ENCODE results near the gene CCDC85A.

The CCDC85A gene

GRCh38 chr2:56227811-56228210, 44.0 kb downstream of the CCDC85A start:
- no peak overlapping the region for H3K4me3 ChIP-seq (ENCODE audit: insufficient read length, low read depth)
- DNase-seq (ENCODE audit: low read depth, low spot score) = no peak
- H3K9me3 ChIP-seq (ENCODE audit: insufficient read depth, low read length) = no peaks in the 10 kb centered on the region
- no peaks in the 10 kb centered on the region for H3K27me3 ChIP-seq (ENCODE audit: insufficient read depth, insufficient read length)
- TF ChIP-seq ZNF274 (IDR thresholded peaks at IDR 0.05; ENCODE audit: low read depth, low read length) (no peak), YY1 (IDR thresholded peaks at IDR 0.05; ENCODE audit: insufficient read depth, insufficient read length) (no peak), SUZ12 (IDR thresholded peaks at IDR 0.05; ENCODE audit: extremely low read depth, insufficient read depth, insufficient read length) (no peak)
- no peaks in the 10 kb centered on the region for H3K36me3 ChIP-seq (ENCODE audit: insufficient read depth, insufficient read length, low read length)
- no peaks in the 10 kb centered on the region for H3K4me1 ChIP-seq (ENCODE audit: insufficient read depth, insufficient read length)
- H3K9ac ChIP-seq (ENCODE audit: insufficient read length, low read depth) = no peak overlapping the region

DNA sequence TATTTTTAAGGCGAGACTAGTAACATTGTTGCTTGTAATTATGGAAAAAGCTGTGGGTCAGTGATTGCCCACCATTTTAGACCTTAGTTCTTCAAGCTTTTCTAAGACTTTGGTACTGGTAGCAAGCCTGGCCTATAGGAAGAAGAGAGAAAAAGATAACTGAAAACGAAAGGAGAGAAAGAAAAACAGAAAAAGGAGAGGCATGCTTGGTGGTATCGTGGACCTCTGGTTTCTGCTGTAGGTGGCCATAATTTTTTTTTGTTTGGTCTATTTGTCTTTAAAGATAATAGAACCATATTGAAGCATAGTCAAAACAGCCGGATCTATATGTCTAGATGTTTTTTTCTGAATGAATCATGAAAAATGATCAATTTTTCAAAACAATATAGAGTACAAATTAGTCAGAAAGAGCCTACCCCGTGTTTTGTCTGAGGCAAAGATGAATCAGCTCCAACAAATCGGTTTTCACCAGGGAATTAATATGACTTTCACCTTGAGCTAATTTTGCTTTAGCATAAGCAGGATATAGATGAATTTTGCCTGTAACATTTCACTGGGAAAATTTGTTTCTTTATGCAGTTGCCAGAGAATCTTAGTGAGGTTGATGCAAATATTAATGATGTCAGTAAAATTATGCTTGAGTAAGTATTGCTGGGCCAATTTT, 45.7 kb downstream of the CCDC85A start:
- no peaks in the 10 kb centered on the region for H3K4me1 ChIP-seq (ENCODE audit: insufficient read depth, insufficient read length)
- no peaks in the 10 kb centered on the region for H3K36me3 ChIP-seq (ENCODE audit: insufficient read depth, insufficient read length, low read length)
- no peak for TF ChIP-seq SUZ12 (IDR thresholded peaks at IDR 0.05; ENCODE audit: extremely low read depth, insufficient read depth, insufficient read length)
- TF ChIP-seq YY1 (IDR thresholded peaks at IDR 0.05; ENCODE audit: insufficient read depth, insufficient read length) = no peak
- TF ChIP-seq ZNF274 (IDR thresholded peaks at IDR 0.05; ENCODE audit: low read depth, low read length) = no peak
- H3K9ac ChIP-seq (ENCODE audit: insufficient read length, low read depth) = no peak overlapping the region
- no peak for DNase-seq (ENCODE audit: low read depth, low spot score)
- no peaks in the 10 kb centered on the region for H3K27me3 ChIP-seq (ENCODE audit: insufficient read depth, insufficient read length)
- H3K4me3 ChIP-seq (ENCODE audit: insufficient read length, low read depth) = no peak overlapping the region
- no peaks in the 10 kb centered on the region for H3K9me3 ChIP-seq (ENCODE audit: insufficient read depth, low read length)

GRCh38 chr2:56230156-56230555, 46.4 kb downstream of the CCDC85A start:
- no peaks in the 10 kb centered on the region for H3K4me1 ChIP-seq (ENCODE audit: insufficient read depth, insufficient read length)
- H3K4me3 ChIP-seq (ENCODE audit: insufficient read length, low read depth) = no peak overlapping the region
- no peaks in the 10 kb centered on the region for H3K27me3 ChIP-seq (ENCODE audit: insufficient read depth, insufficient read length)
- DNase-seq (ENCODE audit: low read depth, low spot score) = no peak
- no peaks in the 10 kb centered on the region for H3K9me3 ChIP-seq (ENCODE audit: insufficient read depth, low read length)
- no peak overlapping the region for H3K9ac ChIP-seq (ENCODE audit: insufficient read length, low read depth)
- TF ChIP-seq ZNF274 (IDR thresholded peaks at IDR 0.05; ENCODE audit: low read depth, low read length) (no peak), SUZ12 (IDR thresholded peaks at IDR 0.05; ENCODE audit: extremely low read depth, insufficient read depth, insufficient read length) (no peak), YY1 (IDR thresholded peaks at IDR 0.05; ENCODE audit: insufficient read depth, insufficient read length) (no peak)
- H3K36me3 ChIP-seq (ENCODE audit: insufficient read depth, insufficient read length, low read length) = no peaks in the 10 kb centered on the region

DNA sequence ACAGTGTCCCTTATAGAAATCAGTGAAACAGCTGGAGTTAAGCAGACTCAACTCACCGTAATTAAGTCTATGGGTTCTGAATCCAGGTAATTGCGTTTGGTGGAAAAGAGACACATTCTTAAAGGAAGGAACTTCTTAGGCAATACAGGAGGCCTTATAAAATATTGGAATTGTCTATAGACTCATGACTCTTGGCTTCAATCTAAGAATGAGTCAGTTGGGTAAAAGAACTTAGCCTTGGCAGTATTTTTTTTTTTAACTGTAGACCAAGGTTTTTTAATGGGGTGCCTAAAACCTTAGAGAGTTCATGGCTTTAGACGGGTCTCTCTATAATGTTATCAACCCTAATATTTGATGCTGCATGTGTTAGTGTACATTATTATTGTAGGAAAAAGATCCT, 47.6 kb downstream of the CCDC85A start:
- Histone ChIP-seq H3K4me1 (ENCODE audit: insufficient read depth, insufficient read length) (no peaks in the 10 kb centered on the region), H3K27me3 (ENCODE audit: insufficient read depth, insufficient read length) (no peaks in the 10 kb centered on the region), H3K36me3 (ENCODE audit: insufficient read depth, insufficient read length, low read length) (no peaks in the 10 kb centered on the region), H3K4me3 (ENCODE audit: insufficient read length, low read depth) (no peak overlapping the region), H3K9ac (ENCODE audit: insufficient read length, low read depth) (no peak overlapping the region), H3K9me3 (ENCODE audit: insufficient read depth, low read length) (no peaks in the 10 kb centered on the region)
- no peak for DNase-seq (ENCODE audit: low read depth, low spot score)
- no peak for TF ChIP-seq SUZ12 (IDR thresholded peaks at IDR 0.05; ENCODE audit: extremely low read depth, insufficient read depth, insufficient read length)
- TF ChIP-seq ZNF274 (IDR thresholded peaks at IDR 0.05; ENCODE audit: low read depth, low read length) = no peak
- TF ChIP-seq YY1 (IDR thresholded peaks at IDR 0.05; ENCODE audit: insufficient read depth, insufficient read length) = no peak

DNA sequence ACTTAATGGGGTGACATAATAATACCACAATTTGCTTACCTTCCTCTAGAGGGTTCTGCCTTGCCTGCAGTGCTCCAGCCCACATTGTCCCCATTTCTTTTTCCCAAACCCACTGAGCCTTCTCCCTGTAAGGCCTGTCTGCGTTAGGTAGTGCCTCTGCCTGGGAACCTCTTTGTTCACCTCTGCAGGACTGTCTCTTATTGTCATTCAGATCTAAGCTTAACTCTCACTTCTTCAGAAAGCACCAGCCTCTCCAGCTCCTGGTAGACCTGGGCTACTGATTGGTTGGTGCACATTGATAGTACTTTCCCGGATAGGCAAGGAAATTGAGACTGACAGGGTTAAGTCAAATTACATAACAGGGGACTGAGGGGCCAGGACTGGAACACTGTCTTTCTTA, 49.1 kb downstream of the CCDC85A start:
- Histone ChIP-seq H3K4me3 (ENCODE audit: insufficient read length, low read depth) (no peak overlapping the region), H3K36me3 (ENCODE audit: insufficient read depth, insufficient read length, low read length) (no peaks in the 10 kb centered on the region)
- DNase-seq (ENCODE audit: low read depth, low spot score) = peak; percentile 56

DNA sequence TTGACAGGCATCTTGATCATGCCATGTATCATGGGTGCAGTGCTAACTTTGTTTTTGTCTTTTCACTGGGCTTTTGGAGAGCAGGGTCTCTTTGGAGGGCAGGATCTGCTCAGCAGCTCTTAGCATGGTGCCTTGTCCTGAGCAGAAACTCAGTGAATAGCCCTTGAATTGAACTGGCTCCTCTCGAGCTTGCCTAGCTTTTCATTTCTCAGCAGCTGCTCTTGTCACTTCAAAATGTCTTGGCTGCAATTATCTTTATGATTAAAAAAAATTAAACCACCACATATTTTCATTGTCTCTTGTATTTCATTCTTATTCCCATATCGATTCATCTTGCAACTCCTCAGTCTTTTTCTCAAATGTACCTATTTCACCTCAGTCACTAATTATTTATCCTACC, 50.5 kb downstream of the CCDC85A start:
- Histone ChIP-seq H3K27me3 (ENCODE audit: insufficient read depth, insufficient read length) (no peaks in the 10 kb centered on the region), H3K36me3 (ENCODE audit: insufficient read depth, insufficient read length, low read length) (no peaks in the 10 kb centered on the region), H3K9ac (ENCODE audit: insufficient read length, low read depth) (no peak overlapping the region), H3K4me3 (ENCODE audit: insufficient read length, low read depth) (no peak overlapping the region), H3K4me1 (ENCODE audit: insufficient read depth, insufficient read length) (no peaks in the 10 kb centered on the region), H3K9me3 (ENCODE audit: insufficient read depth, low read length) (no peaks in the 10 kb centered on the region)
- TF ChIP-seq SUZ12 (IDR thresholded peaks at IDR 0.05; ENCODE audit: extremely low read depth, insufficient read depth, insufficient read length) (no peak), ZNF274 (IDR thresholded peaks at IDR 0.05; ENCODE audit: low read depth, low read length) (no peak), YY1 (IDR thresholded peaks at IDR 0.05; ENCODE audit: insufficient read depth, insufficient read length) (no peak)
- DNase-seq (ENCODE audit: low read depth, low spot score) = no peak

More for the DNA sequence above, 49.1 kb downstream of the CCDC85A start:
- no peaks in the 10 kb centered on the region for H3K27me3 ChIP-seq (ENCODE audit: insufficient read depth, insufficient read length)
- TF ChIP-seq ZNF274 (IDR thresholded peaks at IDR 0.05; ENCODE audit: low read depth, low read length) = no peak
- TF ChIP-seq SUZ12 (IDR thresholded peaks at IDR 0.05; ENCODE audit: extremely low read depth, insufficient read depth, insufficient read length) = no peak
- no peak for TF ChIP-seq YY1 (IDR thresholded peaks at IDR 0.05; ENCODE audit: insufficient read depth, insufficient read length)
- H3K9me3 ChIP-seq (ENCODE audit: insufficient read depth, low read length) = no peaks in the 10 kb centered on the region
- no peaks in the 10 kb centered on the region for H3K4me1 ChIP-seq (ENCODE audit: insufficient read depth, insufficient read length)
- no peak overlapping the region for H3K9ac ChIP-seq (ENCODE audit: insufficient read length, low read depth)

DNA sequence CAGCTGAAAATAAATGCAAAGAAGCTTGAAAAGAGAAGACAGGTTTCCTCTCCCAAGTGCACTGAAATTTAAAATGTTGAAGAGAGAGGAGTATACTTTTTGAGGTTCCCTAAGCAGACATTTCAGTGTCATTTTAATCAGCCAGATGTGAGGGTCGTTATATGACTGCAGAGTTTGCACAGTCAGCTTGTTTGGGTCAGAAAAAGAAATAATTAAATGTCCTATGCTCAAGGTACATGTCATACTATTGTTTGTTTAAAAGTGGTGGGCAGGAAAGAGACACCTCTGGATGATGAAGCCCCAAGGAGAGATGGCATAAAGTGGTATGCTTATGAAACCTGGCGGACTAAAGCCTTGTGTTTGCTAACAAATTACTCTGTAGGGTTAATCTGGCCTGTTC, 55.2 kb downstream of the CCDC85A start:
- Histone ChIP-seq H3K27me3 (ENCODE audit: insufficient read depth, insufficient read length) (no peaks in the 10 kb centered on the region), H3K4me1 (ENCODE audit: insufficient read depth, insufficient read length) (no peaks in the 10 kb centered on the region)
- TF ChIP-seq YY1 (IDR thresholded peaks at IDR 0.05; ENCODE audit: insufficient read depth, insufficient read length) (no peak), ZNF274 (IDR thresholded peaks at IDR 0.05; ENCODE audit: low read depth, low read length) (no peak), SUZ12 (IDR thresholded peaks at IDR 0.05; ENCODE audit: extremely low read depth, insufficient read depth, insufficient read length) (no peak)

More for the DNA sequence above, 55.2 kb downstream of the CCDC85A start:
- Histone ChIP-seq H3K9me3 (ENCODE audit: insufficient read depth, low read length) (no peaks in the 10 kb centered on the region), H3K36me3 (ENCODE audit: insufficient read depth, insufficient read length, low read length) (no peaks in the 10 kb centered on the region), H3K4me3 (ENCODE audit: insufficient read length, low read depth) (no peak overlapping the region), H3K9ac (ENCODE audit: insufficient read length, low read depth) (no peak overlapping the region)
- no peak for DNase-seq (ENCODE audit: low read depth, low spot score)

Measured in NT2/D1 (cell line).